OCI-LY1 (cell line): ENCODE measurements around the gene GABBR2.

ENCODE experiments used
- H2AFZ ChIP-seq: fragments of 200-600 bp; sonication (generic), shearing (Covaris generic); 2 replicates; pipeline ENCODE4 v1.6.0; 2014; ENCODE audit warnings: antibody characterized with exemption, mild to moderate bottlenecking, low read length
- H3F3A ChIP-seq: fragments of 200-600 bp; sonication (generic), shearing (Covaris generic); 2 replicates; pipeline ENCODE4 v1.6.0; 2014; ENCODE audit warnings: mild to moderate bottlenecking, antibody characterized with exemption, low read length, moderate library complexity; ENCODE audit not compliant: insufficient read depth
- H3K27ac ChIP-seq: fragments of 200-600 bp; sonication (generic); 2 replicates; pipeline ENCODE4 v1.5.1; 2014; ENCODE audit warnings: low read length, mixed run types, mild to moderate bottlenecking, low read depth; ENCODE audit not compliant: poor library complexity, severe bottlenecking
- H3K27me3 ChIP-seq: fragments of 200-600 bp; sonication (generic); 2 replicates; pipeline ENCODE4 v1.6.0; 2014; ENCODE audit warnings: antibody characterized with exemption, mild to moderate bottlenecking, low read length, moderate library complexity; ENCODE audit not compliant: insufficient read depth
- H3K36me3 ChIP-seq: fragments of 200-600 bp; sonication (generic); 2 replicates; pipeline ENCODE4 v1.6.1; 2014; ENCODE audit warnings: mild to moderate bottlenecking, antibody characterized with exemption, low read length, moderate library complexity, mixed read lengths; ENCODE audit not compliant: insufficient read depth
- H3K4me1 ChIP-seq: fragments of 200-600 bp; sonication (generic); 2 replicates; pipeline ENCODE4 v1.5.1; 2014; ENCODE audit warnings: mild to moderate bottlenecking, low read length, moderate library complexity; ENCODE audit not compliant: insufficient read depth, severe bottlenecking
- H3K4me2 ChIP-seq: fragments of 200-600 bp; sonication (generic), shearing (Covaris generic); 2 replicates; pipeline ENCODE4 v1.6.1; 2014; ENCODE audit warnings: low read length
- H3K4me3 ChIP-seq: fragments of 200-600 bp; sonication (generic); 2 replicates; pipeline ENCODE4 v1.5.1; 2014; ENCODE audit warnings: low read length, low read depth, mild to moderate bottlenecking, mixed read lengths; ENCODE audit not compliant: poor library complexity, severe bottlenecking
- H3K79me2 ChIP-seq: fragments of 200-600 bp; shearing (Covaris generic); 2 replicates; pipeline ENCODE4 v1.6.1; 2016; ENCODE audit warnings: mixed run types, low read length, mixed read lengths; ENCODE audit not compliant: insufficient read depth
- H3K9ac ChIP-seq: fragments of 200-600 bp; sonication (generic), shearing (Covaris generic); 2 replicates; pipeline ENCODE4 v1.6.1; 2014; ENCODE audit warnings: mild to moderate bottlenecking, low read length, mixed read lengths
- H3K9me2 ChIP-seq: fragments of 200-600 bp; sonication (generic), shearing (Covaris generic); 2 replicates; pipeline ENCODE4 v1.6.1; 2014; ENCODE audit warnings: low read depth, mild to moderate bottlenecking, low read length, mixed read lengths
- H3K9me3 ChIP-seq: fragments of 200-600 bp; shearing (Covaris generic); 2 replicates; pipeline ENCODE4 v1.6.1; 2014; ENCODE audit warnings: low read length, mixed read lengths
- H4K20me1 ChIP-seq: fragments of 200-600 bp; sonication (generic), shearing (Covaris generic); 2 replicates; pipeline ENCODE4 v1.6.0; 2016; ENCODE audit warnings: mild to moderate bottlenecking, low read length; ENCODE audit not compliant: insufficient read depth
- CTCF ChIP-seq: fragments of 200-600 bp; sonication (generic), shearing (Covaris generic); IDR thresholded peaks from 2 replicates; pipeline ENCODE4 v1.5.1; 2017; ENCODE audit warnings: mild to moderate bottlenecking, antibody characterized with exemption, low read length, moderate library complexity, mixed read lengths
- EZH2 ChIP-seq: fragments of 200-600 bp; sonication (generic), shearing (Covaris generic); IDR thresholded peaks from 2 replicates; pipeline ENCODE4 v1.8.0; 2017; ENCODE audit warnings: borderline replicate concordance, mixed run types, mild to moderate bottlenecking, antibody characterized with exemption, low read length, moderate library complexity, mixed read lengths

The GABBR2 gene

GRCh38 chr9:98495530-98495929, 213.2 kb downstream of the GABBR2 start:
- no peak overlapping the region for H3K27ac ChIP-seq
- no peak overlapping the region for H2AFZ ChIP-seq
- H3K9ac ChIP-seq = no peak overlapping the region
- H3K4me2 ChIP-seq = no peak overlapping the region
- no peaks in the 10 kb centered on the region for H4K20me1 ChIP-seq
- H3K4me1 ChIP-seq = no peaks in the 10 kb centered on the region
- H3K27me3 ChIP-seq = no peaks in the 10 kb centered on the region
- H3K4me3 ChIP-seq = no peak overlapping the region
- H3K9me3 ChIP-seq = no peaks in the 10 kb centered on the region
- H3K9me2 ChIP-seq = no peaks in the 10 kb centered on the region
- no peaks in the 10 kb centered on the region for H3K79me2 ChIP-seq
- TF ChIP-seq EZH2 (no peak), CTCF (no peak)
- H3F3A ChIP-seq = no peaks in the 10 kb centered on the region
- H3K36me3 ChIP-seq = no peaks in the 10 kb centered on the region

GRCh38 chr9:98494852-98495251, 213.9 kb downstream of the GABBR2 start:
- Histone ChIP-seq H3K4me2 (no peak overlapping the region), H3K9me2 (no peaks in the 10 kb centered on the region), H3K9ac (no peak overlapping the region)

GRCh38 chr9:98491828-98492227, 216.9 kb downstream of the GABBR2 start:
- no peak overlapping the region for H2AFZ ChIP-seq
- H3K27ac ChIP-seq = no peak overlapping the region
- H3K9me2 ChIP-seq = no peaks in the 10 kb centered on the region
- H4K20me1 ChIP-seq = no peaks in the 10 kb centered on the region
- TF ChIP-seq EZH2 = no peak
- TF ChIP-seq CTCF = no peak
- H3K4me3 ChIP-seq = no peak overlapping the region
- H3K4me1 ChIP-seq = no peaks in the 10 kb centered on the region
- H3K9me3 ChIP-seq = no peaks in the 10 kb centered on the region
- no peaks in the 10 kb centered on the region for H3K36me3 ChIP-seq
- H3K4me2 ChIP-seq = no peak overlapping the region
- H3K79me2 ChIP-seq = no peaks in the 10 kb centered on the region
- no peaks in the 10 kb centered on the region for H3K27me3 ChIP-seq
- H3K9ac ChIP-seq = no peak overlapping the region
- no peaks in the 10 kb centered on the region for H3F3A ChIP-seq

More at GRCh38 chr9:98494852-98495251, 213.9 kb downstream of the GABBR2 start:
- Histone ChIP-seq H3K4me1 (no peaks in the 10 kb centered on the region), H3F3A (no peaks in the 10 kb centered on the region), H3K4me3 (no peak overlapping the region), H3K27me3 (no peaks in the 10 kb centered on the region), H2AFZ (no peak overlapping the region), H3K9me3 (no peaks in the 10 kb centered on the region), H3K27ac (no peak overlapping the region), H4K20me1 (no peaks in the 10 kb centered on the region), H3K79me2 (no peaks in the 10 kb centered on the region), H3K36me3 (no peaks in the 10 kb centered on the region)
- TF ChIP-seq EZH2 (no peak), CTCF (no peak)
